Cerebellar cortex (tissue), 1 donor: ENCODE measurements around the gene TANC1.

ENCODE experiments used
- DNase-seq: peaks from one replicate; pipeline ENCODE4 v3.0.0-alpha.2; 2015; ENCODE audit warnings: low spot score

Gene TANC1

DNA sequence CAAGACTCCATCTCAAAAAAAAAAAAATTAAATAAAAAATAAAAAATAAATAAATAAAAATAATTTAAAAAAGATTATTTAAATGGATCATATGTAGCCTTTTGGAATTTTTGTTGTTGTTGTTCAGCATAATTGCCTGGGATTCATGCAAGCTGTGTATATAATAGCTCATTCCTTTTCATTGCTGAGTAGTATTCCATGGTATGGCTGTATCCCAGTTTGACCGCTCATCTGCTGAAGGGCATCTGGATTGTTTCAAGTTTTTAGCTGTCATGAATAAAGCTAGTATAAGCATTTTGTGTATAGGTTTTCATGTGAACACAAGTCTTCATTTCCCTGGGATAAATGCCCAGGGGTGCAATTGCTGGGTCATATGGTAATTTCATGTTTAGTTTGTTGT lies 6.4 kb upstream of the TANC1 start:
- DNase-seq, result no peak

DNA sequence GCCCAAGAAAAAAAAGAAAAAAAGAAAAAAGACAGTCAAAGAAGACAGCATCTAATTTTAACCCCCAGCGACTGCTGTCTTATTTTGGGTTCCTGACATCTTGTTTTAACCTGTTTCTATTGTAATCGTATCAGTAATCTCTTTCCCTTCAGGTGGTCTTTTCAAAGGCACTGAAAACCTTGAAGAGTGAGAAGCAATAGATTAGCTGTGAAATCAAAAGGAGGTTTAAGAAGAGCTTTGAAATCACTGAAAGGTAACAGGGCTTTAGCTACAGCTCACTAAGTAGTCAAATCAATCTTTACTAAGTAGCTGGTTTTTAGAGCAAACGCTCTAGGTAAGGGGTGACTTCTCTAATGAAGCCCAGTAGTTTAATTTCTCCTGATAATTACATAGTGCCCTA lies 5.4 kb upstream of the TANC1 start:
- DNase-seq, result no peak

DNA sequence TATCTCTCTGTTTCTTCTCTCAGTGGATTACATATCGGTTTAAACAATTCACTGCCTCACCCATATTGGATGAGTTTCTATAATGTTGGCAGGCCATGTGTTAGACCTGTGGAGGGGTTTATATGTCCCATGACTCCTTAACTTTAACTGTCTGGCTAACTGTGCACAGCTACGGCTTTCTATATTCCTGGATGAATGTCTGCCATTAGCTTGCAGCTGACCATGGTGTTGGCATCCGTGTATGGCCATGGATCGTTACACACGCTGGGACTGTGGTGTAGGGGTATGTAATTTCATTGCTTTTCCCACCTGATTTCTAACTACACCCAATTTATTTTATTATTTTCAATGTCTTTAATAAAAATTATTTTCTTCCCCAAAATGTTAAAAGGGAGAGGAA lies 3.3 kb upstream of the TANC1 start:
- no peak for DNase-seq

DNA sequence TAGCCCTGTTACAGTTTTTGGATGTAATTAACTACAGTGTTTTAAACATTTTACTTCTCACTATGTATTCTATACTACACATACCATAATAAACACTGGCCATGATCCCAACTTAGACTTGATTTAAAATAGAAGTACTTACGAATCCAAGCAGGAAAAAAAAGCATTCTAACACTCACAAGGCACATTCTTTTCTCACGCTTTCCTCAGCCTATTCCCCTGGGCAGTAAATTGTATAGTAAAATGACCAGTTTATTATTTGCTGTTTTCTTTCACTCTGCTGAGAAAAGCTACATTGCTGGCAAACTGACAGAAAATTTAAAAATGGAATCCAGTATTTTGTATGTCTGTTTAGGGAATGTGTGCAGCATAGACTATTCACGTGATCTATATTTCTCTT lies 2.8 kb upstream of the TANC1 start:
- no peak for DNase-seq

DNA sequence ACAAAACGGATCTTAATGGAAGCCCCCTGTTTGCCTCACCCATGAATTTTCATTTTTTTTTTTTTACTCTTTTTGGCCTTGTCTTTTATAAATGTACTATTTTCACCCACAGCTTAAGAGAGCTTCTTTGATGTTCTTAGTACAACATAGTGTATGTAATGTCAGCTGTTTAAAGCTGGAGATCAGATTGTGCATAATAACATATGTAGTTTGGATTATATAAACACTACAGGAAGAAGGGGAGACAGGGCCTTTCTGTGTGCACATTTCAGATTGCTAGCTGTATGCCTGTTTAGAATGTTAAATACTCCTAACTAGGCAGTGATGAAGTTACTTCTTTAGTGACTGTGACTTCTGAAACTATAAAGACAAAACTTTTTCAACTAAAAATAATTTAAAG lies 2.1 kb upstream of the TANC1 start:
- no peak for DNase-seq

DNA sequence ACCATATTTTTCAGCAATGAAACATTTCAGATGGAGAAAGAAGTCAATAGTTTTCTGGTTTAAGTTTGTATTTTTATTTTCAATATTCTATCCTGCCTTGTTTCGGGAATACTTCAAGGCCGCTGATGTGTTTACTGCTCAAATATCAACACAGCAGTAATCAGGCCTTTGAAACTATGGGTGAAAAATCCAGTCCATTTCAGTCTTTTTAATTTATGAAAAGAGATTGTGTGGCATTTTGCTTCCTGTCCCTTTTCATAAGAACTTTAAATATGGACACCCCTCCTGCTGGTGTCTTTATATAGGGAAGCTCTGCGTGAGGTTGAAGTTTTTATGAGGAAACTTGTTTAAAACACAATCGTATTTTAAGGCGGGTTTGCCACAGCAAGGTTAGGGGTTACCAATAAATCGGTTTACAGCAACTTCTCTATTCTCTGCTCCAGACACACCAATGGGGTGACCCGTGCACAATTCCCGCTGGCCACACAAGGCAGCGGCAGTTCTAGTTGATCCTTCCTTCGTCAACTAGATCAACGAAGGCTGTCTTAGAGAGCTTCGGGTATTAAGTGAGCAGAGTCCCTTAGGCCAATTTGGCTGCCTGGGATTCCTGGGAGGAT lies 1.2 kb upstream of the TANC1 start:
- no peak for DNase-seq

DNA sequence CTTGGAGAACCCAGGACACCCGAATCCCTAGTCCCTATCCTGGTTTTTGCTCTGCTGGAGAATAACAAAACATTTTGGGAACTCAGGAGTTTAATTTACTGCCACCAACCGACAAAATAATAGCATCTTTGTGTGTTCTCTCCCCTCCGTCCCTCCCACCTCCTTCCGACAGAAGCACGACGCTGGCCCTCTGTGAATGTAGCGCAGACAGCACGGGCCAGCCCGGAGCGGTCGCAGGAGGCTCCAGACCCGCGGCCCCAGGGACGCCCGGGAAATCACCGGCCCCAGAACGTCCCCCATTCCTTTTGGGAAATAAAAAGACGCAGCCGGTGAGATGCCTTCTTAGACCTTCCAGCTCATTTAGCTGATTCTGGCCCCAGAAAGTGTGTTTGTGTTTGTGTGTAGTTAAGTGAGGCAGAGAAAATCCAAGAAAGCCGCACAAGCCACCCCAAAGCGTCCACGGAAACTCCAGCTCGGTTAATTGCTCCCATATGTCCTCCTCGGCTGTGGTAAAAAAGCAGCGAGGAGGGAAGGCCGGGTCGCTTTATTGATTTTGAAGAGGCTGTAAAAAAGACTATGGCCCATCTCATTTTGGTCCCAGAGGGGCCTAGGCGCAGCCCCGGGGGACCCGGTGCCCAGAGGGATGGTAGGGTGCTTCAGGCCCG lies 577 bp upstream of the TANC1 start:
- peak; percentile 69 for DNase-seq

DNA sequence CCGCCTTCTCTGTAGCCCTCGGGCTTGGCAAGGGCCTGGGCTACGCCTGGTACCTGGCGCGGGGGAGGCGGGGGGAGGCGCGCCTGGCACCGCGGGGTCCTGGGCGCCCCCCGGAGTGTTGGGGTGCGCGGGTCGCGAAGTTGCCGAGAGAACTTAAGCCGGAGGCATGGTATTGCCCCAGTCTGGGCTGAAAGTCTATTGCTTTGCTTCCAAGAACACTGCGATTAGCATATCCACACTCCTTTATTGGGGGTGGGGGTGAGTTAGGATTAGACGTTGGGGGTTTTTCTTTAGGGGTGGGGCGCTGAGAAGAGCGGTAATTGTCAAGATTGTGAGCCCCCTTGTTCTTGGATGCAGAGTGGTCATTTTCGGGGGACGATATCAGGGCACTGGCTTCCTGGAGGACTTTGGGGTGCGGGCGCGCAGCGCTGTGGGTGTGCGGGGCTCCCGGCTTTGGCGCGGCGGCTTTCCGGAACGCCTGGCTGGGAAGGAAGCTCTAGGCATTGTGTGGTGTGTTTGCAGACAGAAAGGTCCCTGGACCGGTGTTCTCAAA lies 798 bp downstream of the TANC1 start:
- no peak for DNase-seq

DNA sequence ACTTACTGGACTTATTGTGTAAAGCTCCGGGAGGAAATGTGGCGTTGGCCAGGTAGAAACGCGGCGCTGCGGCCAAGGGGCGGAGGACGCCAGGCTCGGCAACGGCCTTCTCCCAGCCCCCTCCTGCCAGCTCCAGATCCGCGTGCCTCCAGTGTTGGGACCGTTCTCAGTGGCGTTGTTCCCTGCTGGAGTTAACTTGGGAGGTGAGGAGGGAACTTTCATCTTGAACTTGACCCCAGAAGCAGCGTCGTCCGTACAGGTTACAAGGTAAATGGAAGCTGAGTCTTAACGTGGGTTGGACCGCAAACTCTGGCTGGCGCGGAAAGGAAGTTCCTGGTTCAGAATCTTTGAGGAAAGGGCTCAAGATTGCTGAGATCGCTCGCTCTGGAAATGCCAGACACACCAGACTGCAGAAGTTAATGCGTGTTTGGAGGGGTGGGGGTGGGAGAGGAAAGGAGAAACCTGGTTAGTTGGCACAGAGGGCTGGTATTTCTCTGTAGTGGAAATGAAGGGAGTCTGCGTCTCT lies 1.3 kb downstream of the TANC1 start:
- peak; percentile 37 for DNase-seq

DNA sequence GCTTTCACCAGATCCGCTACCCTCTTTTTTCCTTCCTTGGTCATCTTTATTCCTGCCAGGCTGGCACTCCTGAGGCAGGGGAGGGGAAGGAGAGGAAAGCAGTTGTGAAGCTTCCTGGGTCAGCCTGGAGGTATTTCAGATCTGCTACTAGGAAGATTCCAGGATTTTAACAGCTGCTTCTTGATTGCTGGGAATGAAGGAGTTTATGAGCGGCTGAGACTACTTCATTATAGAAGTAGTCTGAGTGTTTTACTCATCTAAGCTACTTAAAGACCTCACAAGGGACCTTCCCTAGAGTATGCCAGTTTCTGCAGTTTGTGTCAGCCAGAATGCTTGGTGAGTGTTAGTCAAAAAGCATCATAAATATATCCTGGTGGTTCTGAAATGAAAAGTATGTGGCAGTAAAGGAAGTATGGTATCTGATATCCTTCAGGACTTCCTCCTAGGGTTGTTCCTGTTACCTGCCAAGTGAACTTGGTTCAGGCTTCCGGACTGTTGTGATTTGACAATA lies 1.9 kb downstream of the TANC1 start:
- peak; percentile 35 for DNase-seq

DNA sequence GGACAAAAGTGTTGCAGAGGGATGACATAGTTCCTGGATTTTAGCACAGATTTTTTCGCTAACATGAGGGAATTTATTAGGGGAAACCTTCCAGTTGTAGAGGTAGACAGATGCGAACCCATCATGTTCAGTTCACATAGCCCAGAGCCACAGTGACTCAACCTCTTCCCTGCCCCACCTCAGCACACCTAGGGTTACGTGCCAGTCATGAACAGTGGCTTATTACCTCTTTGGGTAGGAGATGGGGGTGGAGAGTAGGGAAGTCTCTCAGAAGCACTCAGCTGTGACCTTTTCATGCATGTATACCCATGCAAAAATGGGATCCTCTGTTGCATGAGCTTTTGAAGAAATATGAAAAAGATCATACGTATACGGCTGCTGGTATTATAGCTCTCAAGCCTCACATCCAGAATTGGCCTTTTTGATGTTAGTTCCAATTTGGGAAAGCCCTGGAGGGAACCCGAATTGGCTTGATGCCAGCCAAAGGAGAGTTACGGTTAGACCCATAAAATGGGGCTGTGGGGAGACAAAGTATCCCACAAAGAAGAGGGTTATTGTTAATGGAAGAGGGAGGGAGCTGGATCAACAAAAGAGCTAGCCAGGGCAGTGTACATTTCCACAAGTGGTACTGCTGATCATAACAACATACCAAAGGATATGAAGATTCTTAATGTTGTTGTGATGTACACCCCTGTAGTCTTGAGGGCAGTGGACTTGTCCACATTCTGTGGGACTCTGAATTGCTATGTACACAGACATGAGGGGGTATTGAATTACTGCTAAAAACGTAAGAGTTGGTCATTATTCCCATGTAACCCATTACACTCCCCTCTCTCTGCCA lies 4.9 kb downstream of the TANC1 start:
- no peak for DNase-seq

DNA sequence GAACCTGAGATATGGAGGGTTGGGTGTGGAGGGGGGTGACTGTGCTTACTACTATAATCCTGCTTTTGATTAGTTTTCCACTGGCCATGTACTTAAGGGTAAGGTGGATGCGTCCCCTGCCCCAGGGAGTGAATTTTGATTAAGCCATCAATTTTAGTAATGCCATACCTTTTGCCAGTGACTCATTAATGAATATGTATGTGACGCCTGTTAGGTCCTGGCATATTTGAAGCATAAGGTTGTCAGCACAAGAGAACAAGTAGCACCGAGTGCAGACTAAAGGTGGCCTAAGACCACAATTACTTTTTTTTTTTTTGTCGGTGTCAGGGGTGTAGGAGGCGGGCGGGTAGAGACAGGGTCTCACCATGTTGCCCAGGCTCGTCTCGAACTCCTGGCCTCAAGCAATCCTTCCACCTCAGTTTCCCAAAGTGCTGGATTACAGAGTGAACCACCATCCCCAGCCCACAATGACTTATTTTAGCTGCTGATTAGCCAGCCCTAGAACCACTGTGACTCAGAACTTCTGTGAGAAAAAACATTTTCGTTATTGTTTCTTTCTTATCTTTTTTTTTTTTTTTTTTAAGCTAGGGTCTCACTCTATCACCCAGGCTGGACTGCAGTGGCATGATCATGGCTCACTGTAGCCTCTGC lies 7.0 kb downstream of the TANC1 start:
- no peak for DNase-seq

DNA sequence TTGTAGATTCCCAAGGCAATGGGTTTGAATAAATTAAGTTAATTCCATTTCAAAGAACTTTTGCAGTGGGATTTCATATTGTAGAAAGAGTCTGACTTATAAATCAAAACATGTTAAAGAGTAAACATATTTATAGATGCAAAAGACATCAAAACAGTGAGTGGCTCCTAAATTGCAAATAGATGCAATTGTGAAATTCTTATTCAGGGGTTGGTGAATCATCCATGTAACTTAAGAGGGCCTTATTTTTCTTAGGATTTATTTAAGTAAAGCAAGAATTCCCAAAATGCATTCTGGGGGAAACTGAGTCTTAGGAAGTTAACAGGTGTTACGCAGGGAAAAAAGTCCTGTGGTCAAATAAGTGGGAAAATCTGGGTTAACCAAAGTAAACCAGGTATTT lies 11.3 kb downstream of the TANC1 start:
- no peak for DNase-seq

DNA sequence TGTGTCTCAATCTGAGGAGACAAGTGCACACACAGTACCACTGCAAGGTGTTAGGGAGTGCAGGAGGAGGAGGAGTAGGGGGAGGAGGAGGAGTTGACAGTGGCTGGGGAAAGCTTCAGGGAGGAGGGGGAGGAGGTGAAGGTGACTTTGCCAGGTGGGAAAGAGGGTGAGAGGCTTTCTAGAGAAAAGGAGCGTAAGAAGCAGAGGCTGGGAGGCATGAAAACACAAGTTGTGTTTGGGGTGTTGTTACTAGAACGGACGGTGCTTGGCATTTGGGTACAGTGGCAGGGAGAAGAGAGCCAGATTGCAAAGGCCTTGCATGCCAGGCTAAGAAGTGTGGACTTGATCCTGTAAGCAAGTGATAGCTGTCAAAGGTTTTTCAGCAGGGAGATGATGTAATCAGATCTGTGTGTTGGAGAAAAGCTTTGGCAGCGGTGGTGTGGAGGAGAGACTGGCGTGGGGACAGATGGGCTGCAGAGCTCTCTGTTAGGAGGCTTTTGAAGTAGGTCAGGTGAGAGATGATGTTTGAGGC lies 16.2 kb downstream of the TANC1 start:
- DNase-seq, result peak; percentile 79

DNA sequence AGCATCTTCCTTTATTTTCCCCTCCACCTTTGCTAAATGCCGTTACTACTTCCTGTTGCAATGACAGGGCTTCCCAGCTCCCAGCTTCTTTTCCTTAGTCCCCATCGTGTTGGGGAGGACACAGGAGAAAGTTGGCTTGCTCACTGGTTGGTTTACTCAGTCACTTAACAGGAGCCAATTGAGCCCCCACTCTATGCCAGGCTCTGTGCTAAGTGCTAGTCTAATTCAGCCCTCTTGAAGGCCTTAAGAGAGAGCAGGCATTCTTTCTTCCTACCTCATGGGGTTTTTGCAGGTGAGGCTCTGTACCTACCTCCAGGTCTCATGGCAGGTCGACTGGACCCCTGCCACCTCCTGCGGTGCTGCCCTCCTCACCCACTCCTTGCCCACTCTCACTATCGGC lies 20.1 kb downstream of the TANC1 start:
- DNase-seq, result no peak

DNA sequence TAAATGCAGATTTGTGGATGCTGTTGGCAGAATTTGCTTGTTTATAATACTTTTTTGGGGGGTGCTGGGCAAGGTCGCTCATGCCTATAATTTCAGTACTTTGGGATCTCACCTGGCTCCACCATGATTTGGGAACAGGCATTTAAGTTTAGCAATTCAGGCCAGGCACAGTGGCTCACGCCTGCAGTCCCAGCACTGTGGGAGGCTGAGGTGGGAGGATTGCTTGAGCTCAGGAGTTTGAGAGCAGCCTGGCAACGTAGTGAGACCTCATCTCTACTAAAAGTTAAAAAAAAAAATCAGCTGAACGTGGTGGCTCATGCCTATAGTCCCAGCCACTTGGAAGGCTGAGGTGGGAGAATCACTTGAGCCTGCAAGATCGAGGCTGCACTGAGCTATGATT lies 20.7 kb downstream of the TANC1 start:
- DNase-seq, result no peak

DNA sequence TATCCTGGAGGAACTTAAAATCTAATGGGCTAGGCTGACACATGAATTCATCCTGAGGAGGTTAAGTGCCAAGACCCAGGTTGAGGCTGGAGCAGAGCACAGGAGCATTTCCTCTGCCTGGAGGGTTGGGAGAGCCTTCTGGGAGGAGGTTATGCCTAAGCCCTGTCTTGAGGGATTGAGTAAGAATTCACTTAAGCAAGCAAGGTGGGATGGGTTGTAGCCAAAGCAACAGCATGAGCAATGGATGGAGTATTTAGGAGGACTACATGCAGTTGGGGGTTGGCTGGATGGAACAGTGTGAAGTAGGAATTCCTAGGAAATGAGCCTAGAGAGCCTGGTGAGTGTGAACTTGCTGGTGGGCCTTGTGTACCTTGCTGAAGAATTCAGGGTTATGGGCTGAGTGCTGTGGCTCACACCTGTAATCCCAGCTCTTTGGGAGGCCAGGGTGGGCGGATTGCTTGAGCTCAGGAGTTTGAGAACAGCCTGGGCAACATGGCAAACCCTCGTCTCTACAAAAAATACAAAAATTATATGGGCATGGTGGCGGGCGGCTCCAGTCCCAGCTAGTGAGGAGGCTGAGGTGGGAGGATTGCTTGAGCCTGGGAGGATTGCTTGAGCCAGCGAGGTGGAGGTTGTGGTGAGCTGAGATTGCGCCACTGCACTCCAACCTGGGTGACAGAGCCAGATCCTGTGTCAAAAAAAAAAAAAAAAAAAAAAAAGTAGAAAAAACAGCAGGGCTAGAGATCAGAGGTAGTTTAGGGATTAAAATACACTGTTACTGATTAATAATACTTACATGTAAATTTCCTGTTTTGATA lies 22.2 kb downstream of the TANC1 start:
- no peak for DNase-seq

DNA sequence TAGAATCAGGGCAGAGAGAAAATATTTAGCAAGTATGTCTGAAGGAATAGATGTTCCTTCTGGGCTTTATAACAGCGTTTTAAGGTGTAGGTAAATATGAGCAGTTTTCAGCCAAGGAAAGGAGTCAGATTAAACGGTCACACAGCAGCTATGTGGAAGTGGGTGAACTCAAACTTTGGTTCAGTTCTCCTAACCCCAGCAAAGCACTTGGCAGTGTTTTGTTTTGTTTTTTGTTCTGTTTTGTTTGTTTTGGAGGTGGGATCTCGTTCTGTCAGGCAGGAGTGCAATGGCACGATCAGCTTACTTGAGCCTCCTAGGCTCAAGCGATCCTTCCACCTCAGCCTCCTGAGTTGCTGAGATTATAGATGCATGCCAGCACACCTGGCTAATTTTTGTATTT lies 24.6 kb downstream of the TANC1 start:
- DNase-seq, result no peak

DNA sequence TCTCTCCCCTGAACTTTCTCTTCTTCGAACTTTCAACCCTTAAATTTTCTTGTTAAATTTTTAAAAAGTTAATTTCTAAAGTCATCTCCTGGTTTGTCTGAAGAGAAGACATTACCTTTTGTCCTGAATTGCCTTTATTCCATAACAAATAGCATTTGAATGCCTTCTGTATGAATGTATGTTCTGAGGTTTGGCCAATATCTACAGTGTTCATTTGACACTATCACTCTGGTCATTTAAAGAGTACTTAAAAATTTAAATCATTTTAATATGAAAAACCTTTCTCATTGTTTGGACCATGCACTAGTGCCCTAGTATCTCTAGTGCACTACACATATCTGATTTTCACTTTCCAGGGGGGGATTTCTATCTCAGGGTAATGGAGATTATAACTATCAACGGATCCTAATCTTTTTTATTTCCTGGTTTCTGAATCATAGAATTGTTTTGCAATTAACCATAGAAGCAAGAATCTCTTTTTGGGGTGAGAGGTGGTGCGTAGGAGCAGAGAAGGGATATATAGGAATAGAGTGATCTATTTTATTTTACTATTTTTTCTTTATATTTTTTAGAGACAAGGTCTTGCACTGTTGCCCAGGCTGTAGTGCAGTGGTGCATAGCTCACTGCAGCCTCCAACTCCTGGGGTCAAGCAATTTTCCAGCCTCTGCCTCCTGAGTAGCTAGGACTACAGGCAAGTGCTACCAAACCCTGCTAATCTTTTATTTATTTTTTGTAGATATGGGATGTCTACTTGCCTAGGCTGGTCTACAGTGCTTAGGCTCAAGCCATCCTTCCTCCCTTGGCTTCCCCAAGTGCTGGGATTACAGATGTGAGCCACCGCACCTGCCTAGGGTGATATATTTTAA lies 25.5 kb downstream of the TANC1 start:
- DNase-seq, result no peak
